Measurements from ENCODE around the gene ATP2B1. TPM values are rescaled to one million over a fixed set of nuclear protein-coding genes. Genes with fewer than 3 reads are reported as not detected.

ATP2B1 gene
- total and polyA plus RNA-seq, 7 donors, result 14.3 to 54.0 (median 30.1) TPM

DNA sequence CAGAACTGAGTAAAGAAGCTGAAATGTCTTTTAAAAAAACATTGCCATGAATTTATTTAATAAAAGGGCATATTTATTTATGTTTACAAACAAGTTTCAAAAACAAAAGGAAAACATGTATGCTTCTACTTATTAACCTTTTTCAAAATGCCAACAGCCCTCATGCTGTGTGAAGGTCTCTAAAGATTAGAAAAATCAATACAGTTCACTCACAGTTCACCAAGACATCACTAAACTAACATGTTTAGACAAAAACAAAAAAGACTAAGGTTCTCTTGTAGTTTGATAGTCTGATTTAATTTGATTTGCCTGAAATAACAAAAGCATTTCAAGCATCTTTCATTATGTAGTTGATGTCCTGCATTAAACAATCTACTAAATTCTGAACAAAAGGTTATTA lies 118.9 kb downstream of the ATP2B1 start:
- Histone ChIP-seq H3K27ac (no peak overlapping the region), H3K9me3 (no peaks in the 10 kb centered on the region), H3K27me3 (ENCODE audit: insufficient read depth in 3 of 3, low read length in 2 of 3) (no peaks in the 10 kb centered on the region), H3K36me3 (ENCODE audit: insufficient read depth in 1 of 2, low read depth in 1 of 2) (peaks cover 2 to 61% of the 10 kb centered on the region in 2 donors), H3K4me1 (no peaks in the 10 kb centered on the region), H3K4me3 (no peak overlapping the region)
- ATAC-seq, result no peak
- DNase-seq, result no peak
- intact Hi-C loops (cut with DNase I), result no loop called here
- TF ChIP-seq, protein P1, sequence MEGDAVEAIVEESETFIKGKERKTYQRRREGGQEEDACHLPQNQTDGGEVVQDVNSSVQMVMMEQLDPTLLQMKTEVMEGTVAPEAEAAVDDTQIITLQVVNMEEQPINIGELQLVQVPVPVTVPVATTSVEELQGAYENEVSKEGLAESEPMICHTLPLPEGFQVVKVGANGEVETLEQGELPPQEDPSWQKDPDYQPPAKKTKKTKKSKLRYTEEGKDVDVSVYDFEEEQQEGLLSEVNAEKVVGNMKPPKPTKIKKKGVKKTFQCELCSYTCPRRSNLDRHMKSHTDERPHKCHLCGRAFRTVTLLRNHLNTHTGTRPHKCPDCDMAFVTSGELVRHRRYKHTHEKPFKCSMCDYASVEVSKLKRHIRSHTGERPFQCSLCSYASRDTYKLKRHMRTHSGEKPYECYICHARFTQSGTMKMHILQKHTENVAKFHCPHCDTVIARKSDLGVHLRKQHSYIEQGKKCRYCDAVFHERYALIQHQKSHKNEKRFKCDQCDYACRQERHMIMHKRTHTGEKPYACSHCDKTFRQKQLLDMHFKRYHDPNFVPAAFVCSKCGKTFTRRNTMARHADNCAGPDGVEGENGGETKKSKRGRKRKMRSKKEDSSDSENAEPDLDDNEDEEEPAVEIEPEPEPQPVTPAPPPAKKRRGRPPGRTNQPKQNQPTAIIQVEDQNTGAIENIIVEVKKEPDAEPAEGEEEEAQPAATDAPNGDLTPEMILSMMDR (IDR thresholded peaks at IDR 0.05), result no peak

DNA sequence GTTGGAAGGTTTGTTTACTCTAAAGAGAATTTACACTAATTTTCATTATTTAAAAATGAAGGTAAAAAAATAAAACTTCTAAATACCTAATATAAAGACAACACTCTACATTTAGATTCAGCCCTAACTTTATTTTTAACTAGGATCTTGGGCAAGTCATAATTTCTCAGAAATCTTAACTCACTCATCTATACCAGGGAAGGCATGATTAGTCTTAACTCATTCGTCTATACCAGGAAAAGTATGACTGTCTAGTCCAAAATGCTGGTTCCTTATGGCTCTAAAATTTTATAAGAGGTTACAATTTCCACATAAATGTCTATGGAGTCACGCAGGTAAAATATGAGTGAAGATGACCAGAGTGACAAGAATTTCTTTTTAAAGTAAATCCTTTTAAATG lies 130.1 kb downstream of the ATP2B1 start:
- no peaks in the 10 kb centered on the region for H3K4me1 ChIP-seq
- H3K27ac ChIP-seq, result no peak overlapping the region
- 90 to 97% (median 93%) methylated on average over 2 of the region's 2 CpGs for WGBS, 3 donors
- H3K36me3 ChIP-seq (ENCODE audit: insufficient read depth in 1 of 2, low read depth in 1 of 2), result no peaks in the 10 kb centered on the region
- DNase-seq (no peak), ATAC-seq (no peak)
- H3K9me3 ChIP-seq, result no peaks in the 10 kb centered on the region
- intact Hi-C loops (cut with DNase I), result no loop called here
- H3K27me3 ChIP-seq (ENCODE audit: insufficient read depth in 3 of 3, low read length in 2 of 3), result no peaks in the 10 kb centered on the region
- TF ChIP-seq, protein P1 (IDR thresholded peaks at IDR 0.05), result no peak
- no peak overlapping the region for H3K4me3 ChIP-seq

DNA sequence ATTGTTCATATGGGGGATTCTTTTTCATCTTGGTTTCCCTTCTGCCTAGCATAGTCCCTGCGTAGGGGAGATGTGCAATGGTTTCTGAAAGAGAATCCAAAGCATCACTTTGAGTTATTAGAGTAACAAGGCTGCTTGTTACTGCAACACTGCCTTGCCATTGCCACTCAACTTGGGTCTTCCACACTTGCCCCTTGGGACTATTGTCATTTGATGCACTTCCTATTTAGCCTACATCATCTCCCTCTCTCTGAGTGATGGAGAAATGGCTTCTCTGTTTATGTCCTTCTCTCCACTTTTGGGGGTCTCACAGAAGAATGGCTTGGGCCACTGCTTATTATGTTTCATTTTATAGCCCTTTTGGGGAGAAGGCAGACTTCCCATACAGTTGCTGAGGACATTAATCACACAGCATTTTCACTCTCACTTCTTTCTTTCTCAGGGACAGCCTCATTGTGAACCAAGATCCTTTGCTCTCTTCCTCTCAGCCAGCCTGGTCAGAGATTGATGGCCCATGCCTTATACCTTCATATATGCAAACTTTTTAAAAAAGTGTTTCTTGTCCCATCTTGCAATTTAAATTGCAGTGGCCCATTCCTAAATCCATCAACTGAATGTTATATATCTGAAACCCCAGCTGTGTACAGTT lies 131.9 kb downstream of the ATP2B1 start:
- H3K9me3 ChIP-seq, result no peaks in the 10 kb centered on the region
- no peaks in the 10 kb centered on the region for H3K4me1 ChIP-seq
- H3K36me3 ChIP-seq (ENCODE audit: insufficient read depth in 1 of 2, low read depth in 1 of 2), result no peaks in the 10 kb centered on the region
- TF ChIP-seq, protein P1 (IDR thresholded peaks at IDR 0.05), result no peak
- DNase-seq (no peak), ATAC-seq (no peak)
- no peak overlapping the region for H3K27ac ChIP-seq
- WGBS, 3 donors, result 98 to 100% (median 100%) methylated on average over 1 of the region's 1 CpG
- no peaks in the 10 kb centered on the region for H3K27me3 ChIP-seq (ENCODE audit: insufficient read depth in 3 of 3, low read length in 2 of 3)
- H3K4me3 ChIP-seq, result no peak overlapping the region
- intact Hi-C loops (cut with DNase I), result no loop called here

DNA sequence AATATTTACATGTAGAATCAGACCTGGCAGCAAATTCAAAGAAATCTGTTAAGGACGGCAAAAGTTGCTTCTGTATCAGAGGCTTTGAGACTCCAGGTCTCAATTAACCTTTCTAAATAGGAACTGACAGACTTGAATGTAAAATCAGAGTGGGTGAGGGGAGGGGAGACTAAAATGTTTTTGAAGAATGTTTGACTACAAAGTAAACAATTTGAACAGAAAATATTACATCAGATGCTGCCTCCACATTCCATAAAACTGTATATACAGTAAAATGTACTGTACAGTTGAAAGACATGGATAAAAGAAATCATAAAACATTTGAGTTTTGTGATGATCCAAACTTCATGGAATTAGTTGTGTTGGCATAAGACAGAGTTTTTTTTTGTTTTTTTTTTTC lies 133.3 kb downstream of the ATP2B1 start:
- no peak overlapping the region for H3K4me3 ChIP-seq
- TF ChIP-seq, protein P1 (IDR thresholded peaks at IDR 0.05), result no peak
- DNase-seq (no peak), ATAC-seq (no peak)
- WGBS, 3 donors, result 80 to 92% (median 81%) methylated on average over 1 of the region's 1 CpG
- H3K36me3 ChIP-seq (ENCODE audit: insufficient read depth in 1 of 2, low read depth in 1 of 2), result no peaks in the 10 kb centered on the region
- no peak overlapping the region for H3K27ac ChIP-seq
- no peaks in the 10 kb centered on the region for H3K27me3 ChIP-seq (ENCODE audit: insufficient read depth in 3 of 3, low read length in 2 of 3)
- no peaks in the 10 kb centered on the region for H3K4me1 ChIP-seq
- intact Hi-C loops (cut with DNase I), result no loop called here
- no peaks in the 10 kb centered on the region for H3K9me3 ChIP-seq

DNA sequence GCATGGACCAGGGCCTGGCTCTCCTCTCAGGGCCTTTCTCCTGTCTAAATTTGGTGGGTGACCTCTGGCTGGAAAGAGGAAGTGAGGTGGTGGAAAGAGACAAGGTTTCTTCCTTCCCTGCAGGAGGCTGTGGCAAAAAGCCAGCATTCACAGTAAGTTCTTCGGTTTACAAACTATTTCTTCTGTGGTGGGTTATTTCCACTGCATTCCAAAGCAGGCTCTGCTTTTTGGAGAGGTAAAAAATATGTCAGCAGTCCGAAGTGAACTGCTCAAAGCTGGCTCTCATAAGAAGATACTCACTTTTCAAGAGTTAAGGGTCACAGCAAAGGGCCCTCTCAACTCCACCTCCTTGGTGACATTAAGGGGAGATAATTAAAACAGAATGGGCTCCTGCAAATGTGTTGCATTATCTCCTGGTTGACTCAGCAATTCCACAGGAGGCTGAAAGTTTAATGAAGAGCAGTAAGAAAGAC lies 133.9 kb downstream of the ATP2B1 start:
- no peak for ATAC-seq

More for the DNA sequence above, 133.9 kb downstream of the ATP2B1 start:
- intact Hi-C loops (cut with DNase I), result no loop called here
- Histone ChIP-seq H3K36me3 (ENCODE audit: insufficient read depth in 1 of 2, low read depth in 1 of 2) (no peaks in the 10 kb centered on the region), H3K9me3 (no peaks in the 10 kb centered on the region), H3K4me1 (no peaks in the 10 kb centered on the region), H3K27ac (no peak overlapping the region), H3K27me3 (ENCODE audit: insufficient read depth in 3 of 3, low read length in 2 of 3) (no peaks in the 10 kb centered on the region), H3K4me3 (no peak overlapping the region)
- TF ChIP-seq, protein P1 (IDR thresholded peaks at IDR 0.05), result no peak
- 28 to 34% (median 33%) methylated on average over 2 of the region's 2 CpGs for WGBS, 3 donors
- DNase-seq, result no peak

Data from psoas muscle (tissue), 8 donors.